Measurements from ENCODE around the gene TMEM161A. TPM values are rescaled to one million over a fixed set of nuclear protein-coding genes. Genes with fewer than 3 reads are reported as not detected.
"Not testable (repeated sequence)": the region's sequence is repeated elsewhere in the genome, so short reads cannot be mapped to it uniquely, and the experiment has no call there.

TMEM161A gene
- total RNA-seq, 1 experiment from 2014 or later = 76.0 TPM

- H4K20me1 ChIP-seq (ENCODE audit: insufficient read depth); H3K27me3 ChIP-seq (ENCODE audit: insufficient read depth, low read length); RAD21 ChIA-PET (ENCODE audit: low non-redundant PET in 1 of 2, low total read pairs in 2 of 2, uncharacterized antibody in 2 of 2, unreplicated experiment in 2 of 2); ATAC-seq; H3K36me3 ChIP-seq (ENCODE audit: control insufficient read depth in 1 of 2, insufficient read depth in 2 of 2, low read length in 2 of 2); H3K79me2 ChIP-seq (ENCODE audit: insufficient read depth, low read length); H3K9me2 ChIP-seq (ENCODE audit: insufficient read depth); H3K4me3 ChIP-seq (replicated peaks in 1 of 2; ENCODE audit: low read depth in 1 of 2, low read length in 2 of 2); H3K9me3 ChIP-seq (ENCODE audit: control insufficient read depth in 1 of 2, insufficient read depth in 1 of 2, low read depth in 1 of 2, low read length in 2 of 2); BruUV-seq (replicated peaks); POLR2A ChIA-PET; H3K9ac ChIP-seq (ENCODE audit: low read length); H3K27ac ChIP-seq (ENCODE audit: low read depth, low read length); DNase-seq (ENCODE audit: low read depth, low spot score); H3K4me2 ChIP-seq (ENCODE audit: low read length); H3K4me1 ChIP-seq (ENCODE audit: control insufficient read depth in 1 of 2, insufficient read depth in 2 of 2, low read length in 2 of 2); H2AFZ ChIP-seq (ENCODE audit: low read depth, low read length, poor library complexity, severe bottlenecking): not testable (repeated sequence)
- intact Hi-C loops (cut with micrococcal nuclease) = loop anchor here (5.0 kb wide), 1 partner anchor 344 kb away; no protein-coding TSS in a partner anchor
- CTCF ChIA-PET = interaction anchor here (1.2 to 3.3 kb wide), 2 partner anchors 26 to 194 kb away, joined by 3 to 15 read pairs; no protein-coding TSS in a partner anchor
These were observed 10.2 kb upstream of the TMEM161A start for GRCh38 chr19:19148504-19148903.

GRCh38 chr19:19147344-19147743 lies 9.1 kb upstream of the TMEM161A start:
- Histone ChIP-seq H3K9me2 (ENCODE audit: insufficient read depth) (no peaks in the 10 kb centered on the region), H3K4me3 (replicated peaks in 1 of 2; ENCODE audit: low read depth in 1 of 2, low read length in 2 of 2) (no peak overlapping the region), H3K27me3 (ENCODE audit: insufficient read depth, low read length) (no peaks in the 10 kb centered on the region), H3K36me3 (ENCODE audit: control insufficient read depth in 1 of 2, insufficient read depth in 2 of 2, low read length in 2 of 2) (no peaks in the 10 kb centered on the region; a peak in 2 of 4 replicates), H3K79me2 (ENCODE audit: insufficient read depth, low read length) (no peaks in the 10 kb centered on the region), H4K20me1 (ENCODE audit: insufficient read depth) (no peaks in the 10 kb centered on the region), H3K4me1 (ENCODE audit: control insufficient read depth in 1 of 2, insufficient read depth in 2 of 2, low read length in 2 of 2) (no peaks in the 10 kb centered on the region), H3K4me2 (ENCODE audit: low read length) (no peak overlapping the region), H3K9me3 (ENCODE audit: control insufficient read depth in 1 of 2, insufficient read depth in 1 of 2, low read depth in 1 of 2, low read length in 2 of 2) (no peaks in the 10 kb centered on the region), H2AFZ (ENCODE audit: low read depth, low read length, poor library complexity, severe bottlenecking) (no peak overlapping the region), H3K9ac (ENCODE audit: low read length) (no peak overlapping the region), H3K27ac (ENCODE audit: low read depth, low read length) (no peak overlapping the region)
- intact Hi-C loops (cut with micrococcal nuclease) = loop anchor here (2.0 to 5.0 kb wide), 2 partner anchors 27 to 345 kb away; no protein-coding TSS in a partner anchor
- CTCF ChIA-PET = interaction anchor here (0.7 to 3.3 kb wide), 3 partner anchors 11 to 195 kb away, joined by 3 to 15 read pairs (median 3); no protein-coding TSS in a partner anchor
- no peak for DNase-seq (ENCODE audit: low read depth, low spot score)
- RAD21 ChIA-PET (ENCODE audit: low non-redundant PET in 1 of 2, low total read pairs in 2 of 2, uncharacterized antibody in 2 of 2, unreplicated experiment in 2 of 2) = interaction anchor here in 1 of 2 experiments (0.6 kb wide), 1 partner anchor 295 kb away, joined by 3 read pairs; no protein-coding TSS in a partner anchor
- no TSS peak for BruUV-seq (replicated peaks)
- TF ChIP-seq SP1 (IDR thresholded peaks at IDR 0.05; ENCODE audit: low read depth) = no peak
- TF ChIP-seq POLR2A (IDR thresholded peaks at IDR 0.05; ENCODE audit: borderline replicate concordance, extremely low read depth, insufficient read depth, insufficient read length) = no peak
- TF ChIP-seq SIN3A (IDR thresholded peaks at IDR 0.05; ENCODE audit: low read depth) = no peak
- no peak for TF ChIP-seq TCF7L2 (IDR thresholded peaks at IDR 0.05; ENCODE audit: borderline replicate concordance, extremely low read depth, insufficient read depth, insufficient read length)
- no peak for TF ChIP-seq EGR1 (IDR thresholded peaks at IDR 0.05; ENCODE audit: low read depth)
- TF ChIP-seq ZBTB33 (IDR thresholded peaks at IDR 0.05; ENCODE audit: extremely low read depth, insufficient replicate concordance, low read length) = no peak
- TF ChIP-seq JUND (IDR thresholded peaks at IDR 0.05) = no peak
- no peak for TF ChIP-seq EZH2 (IDR thresholded peaks at IDR 0.05)
- no peak for TF ChIP-seq RAD21 (IDR thresholded peaks at IDR 0.05; ENCODE audit: low read depth)
- TF ChIP-seq ELF1 (IDR thresholded peaks at IDR 0.05; ENCODE audit: borderline replicate concordance, low read depth) = no peak
- ATAC-seq = no peak
- POLR2A ChIA-PET = no interaction called here
